HG02884 (cell line): ENCODE measurements around the gene MTHFD1.

Source experiments
- ATAC-seq: cut with Tn5 transposase; IDR thresholded peaks from one replicate; pipeline ENCODE4 v1.9.1; 2021; ENCODE audit warnings: mild to moderate bottlenecking, moderate library complexity; ENCODE audit not compliant: unreplicated experiment

Gene MTHFD1

GRCh38 chr14:64444984-64445845, 57.1 kb downstream of the MTHFD1 start:
- peak; percentile 88 for ATAC-seq

DNA sequence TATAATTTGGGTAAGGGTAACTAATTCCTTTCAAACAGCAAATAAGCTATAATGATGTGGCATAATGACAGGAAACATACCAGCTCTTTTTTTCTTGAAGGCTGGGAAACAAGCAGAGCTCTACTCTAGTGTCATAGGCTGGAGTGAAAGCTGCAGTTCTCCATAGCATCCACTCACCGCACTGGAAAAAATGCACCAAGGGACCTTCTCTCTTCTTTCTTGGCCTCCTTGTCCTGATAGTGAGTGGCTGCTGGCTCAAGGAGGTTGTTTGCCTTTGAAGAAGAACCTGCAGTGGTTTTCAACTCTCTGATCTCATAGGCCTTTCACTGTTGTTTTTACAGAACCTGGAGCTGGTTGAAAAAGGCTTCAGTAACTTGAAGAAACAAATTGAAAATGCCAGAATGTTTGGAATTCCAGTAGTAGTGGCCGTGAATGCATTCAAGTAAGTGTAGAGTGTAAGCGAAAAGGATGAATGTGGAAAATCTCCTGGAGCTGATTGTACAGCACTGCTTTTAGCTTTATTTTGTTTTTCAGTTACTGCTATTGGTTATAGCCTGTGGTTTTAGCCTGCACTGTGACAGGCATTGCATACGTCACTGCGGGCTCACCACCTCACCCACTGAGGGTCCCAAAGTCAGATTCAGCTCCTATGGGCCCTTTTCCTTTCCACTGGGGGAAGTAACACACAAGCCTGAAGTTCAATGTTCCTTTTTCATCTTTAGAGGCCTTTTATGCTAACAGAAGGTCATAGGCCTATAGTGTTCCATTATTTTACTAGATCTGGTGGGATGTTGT, 59.9 kb downstream of the MTHFD1 start:
- no peak for ATAC-seq

DNA sequence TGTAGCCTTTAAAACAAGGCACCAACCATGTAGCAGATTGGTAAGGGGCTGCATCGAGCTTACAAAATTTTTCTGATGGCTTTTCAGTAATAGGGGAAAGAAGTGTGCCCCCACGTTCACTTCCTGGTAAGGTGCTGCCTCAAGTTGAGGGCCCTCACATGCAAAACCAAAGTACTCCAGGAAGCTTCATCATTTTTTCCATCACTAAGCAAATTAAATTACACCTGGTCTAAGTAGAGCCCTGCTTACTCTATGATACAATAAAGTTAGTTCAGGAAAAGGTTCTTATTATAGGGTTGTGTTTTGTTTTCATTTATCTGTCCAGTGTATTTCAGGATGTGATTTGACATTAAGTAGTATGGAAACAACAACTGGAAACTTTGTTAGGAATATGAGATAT, 62.1 kb downstream of the MTHFD1 start:
- no peak for ATAC-seq

DNA sequence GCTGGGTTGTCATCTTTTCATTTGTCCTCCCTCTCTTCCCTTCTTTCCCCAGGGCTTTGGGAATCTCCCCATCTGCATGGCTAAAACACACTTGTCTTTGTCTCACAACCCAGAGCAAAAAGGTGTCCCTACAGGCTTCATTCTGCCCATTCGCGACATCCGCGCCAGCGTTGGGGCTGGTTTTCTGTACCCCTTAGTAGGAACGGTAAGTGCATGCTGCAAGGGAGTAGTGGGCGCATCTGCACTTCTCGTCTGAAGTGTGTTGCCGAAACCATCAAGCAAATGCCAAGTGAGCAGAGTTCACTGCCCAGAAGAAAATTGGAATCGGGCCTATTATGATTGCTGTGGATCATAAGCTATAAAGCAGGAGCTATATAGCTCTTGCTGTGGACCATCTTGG, 66.5 kb downstream of the MTHFD1 start:
- ATAC-seq: no peak

DNA sequence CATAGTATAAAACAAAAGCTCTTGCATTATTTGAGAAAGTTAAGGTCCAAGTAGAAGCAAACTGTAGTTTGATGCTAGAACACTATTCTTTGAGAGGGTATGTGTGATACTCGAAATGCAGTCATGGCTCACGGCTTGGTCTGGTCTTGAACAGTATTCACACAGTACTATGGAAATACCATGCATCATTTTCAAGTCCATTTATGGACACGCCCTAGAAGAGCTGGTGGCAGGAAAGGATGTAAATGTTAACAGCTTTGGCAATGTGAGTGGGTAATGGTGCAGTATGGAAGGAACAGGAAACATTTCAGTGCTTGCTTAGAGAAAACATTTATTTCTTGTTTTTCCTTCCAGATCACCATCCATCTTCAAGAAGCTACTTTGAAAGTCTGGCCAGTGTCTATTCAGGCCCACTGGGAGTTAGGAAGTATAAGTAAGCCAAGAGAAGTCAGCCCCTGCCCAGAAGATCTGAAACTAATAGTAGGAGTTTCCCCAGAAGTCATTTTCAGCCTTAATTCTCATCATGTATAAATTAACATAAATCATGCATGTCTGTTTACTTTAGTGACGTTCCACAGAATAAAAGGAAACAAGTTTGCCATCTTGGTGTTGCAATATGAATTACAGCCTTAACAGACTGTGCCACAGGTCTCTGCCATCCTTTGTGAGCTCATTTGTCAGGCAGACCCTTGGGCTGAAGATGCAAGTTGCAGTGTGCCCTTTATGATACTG, 71.4 kb downstream of the MTHFD1 start:
- no peak for ATAC-seq

DNA sequence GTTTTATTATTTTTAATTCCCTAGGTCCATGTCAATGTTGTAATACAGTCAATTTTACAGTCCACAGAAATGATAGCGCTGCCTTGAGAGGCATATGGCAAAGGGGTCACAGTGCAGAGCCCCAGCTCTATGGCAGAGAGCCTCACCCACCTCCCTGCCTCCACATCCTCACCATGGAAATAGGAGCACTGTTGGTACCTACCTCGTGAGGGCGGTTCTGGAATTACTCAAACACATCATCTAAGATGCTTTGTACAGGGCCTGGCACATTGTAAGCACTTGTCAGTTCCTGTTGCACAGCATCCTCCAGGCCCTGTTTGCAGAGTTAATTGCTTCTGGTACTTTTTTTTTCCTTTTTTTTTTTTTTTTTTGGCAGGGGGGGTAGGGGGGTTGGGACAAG, 73.1 kb downstream of the MTHFD1 start:
- ATAC-seq: no peak

GRCh38 chr14:64463195-64463594, 75.0 kb downstream of the MTHFD1 start:
- no peak for ATAC-seq

GRCh38 chr14:64463873-64464272, 75.7 kb downstream of the MTHFD1 start:
- no peak for ATAC-seq

- no peak for ATAC-seq
Observed at GRCh38 chr14:64464651-64465050, 76.5 kb downstream of the MTHFD1 start.

GRCh38 chr14:64465191-64465822, 77.2 kb downstream of the MTHFD1 start, which contains the start of gene AKAP5:
Gene AKAP5, plus strand, starts transcription at chr14:64465499. Its CDS starts 2,896 bp downstream, at chr14:64468395.
- peak; percentile 44 for ATAC-seq

DNA sequence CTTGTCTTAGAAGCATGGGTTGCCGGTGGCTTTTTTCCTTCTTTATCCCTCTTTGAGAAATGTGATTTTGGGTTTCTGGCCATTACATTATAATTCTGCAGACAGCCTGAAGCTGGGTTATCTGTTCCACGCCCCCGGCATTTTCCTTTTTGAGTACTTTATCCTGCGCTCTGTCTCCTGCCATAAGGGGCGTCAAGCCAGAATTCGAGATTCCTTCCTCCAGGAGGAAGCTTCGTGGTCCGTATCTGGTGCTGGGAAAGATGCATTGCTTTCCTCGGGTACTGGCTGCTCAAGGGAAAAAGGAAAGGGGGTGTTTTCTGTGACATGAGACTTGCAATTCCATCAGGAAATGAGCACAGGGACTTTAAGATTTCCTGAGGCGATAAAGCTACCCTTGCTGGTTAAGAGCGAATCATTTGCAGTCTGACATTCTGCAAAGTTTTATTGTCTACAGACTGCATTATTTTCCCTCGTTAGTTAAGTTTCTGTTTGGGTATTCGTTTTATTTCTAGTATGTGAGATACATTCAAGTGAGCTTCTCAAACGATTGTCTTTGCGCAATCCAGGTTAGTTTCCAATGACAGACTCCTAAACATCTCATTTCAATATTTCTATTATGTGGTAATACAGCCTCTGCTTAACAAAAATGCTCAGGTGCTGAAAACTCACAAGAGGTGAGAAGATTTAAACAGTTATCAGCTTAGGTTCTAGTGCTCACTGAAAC, 77.8 kb downstream of the MTHFD1 start:
- no peak for ATAC-seq

GRCh38 chr14:64467101-64467500, 78.9 kb downstream of the MTHFD1 start:
- no peak for ATAC-seq

- ATAC-seq: no peak
Observed at GRCh38 chr14:64467566-64467965, 79.4 kb downstream of the MTHFD1 start.

- no peak for ATAC-seq
Observed at GRCh38 chr14:64468451-64468850, 80.3 kb downstream of the MTHFD1 start.

- no peak for ATAC-seq
Observed at GRCh38 chr14:64474041-64474440, 85.9 kb downstream of the MTHFD1 start.

DNA sequence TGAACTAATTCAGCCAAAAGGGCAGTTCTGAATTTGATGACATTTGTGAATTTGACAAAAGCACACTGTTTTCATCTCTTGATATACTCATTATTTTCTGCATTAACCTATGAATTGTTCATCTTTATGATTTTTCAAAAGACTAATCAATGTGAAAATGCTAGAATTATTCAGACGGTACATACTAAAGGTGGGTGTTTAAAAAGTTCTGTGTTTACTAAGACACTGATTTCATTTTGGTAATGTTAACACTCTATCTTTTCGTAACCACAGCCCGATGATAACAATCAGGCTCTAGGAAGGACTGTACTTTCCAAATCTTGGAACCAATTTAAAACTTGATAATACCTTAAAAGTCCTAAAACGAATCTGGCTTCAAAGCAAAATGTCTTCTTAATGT, 86.5 kb downstream of the MTHFD1 start:
- no peak for ATAC-seq

GRCh38 chr14:64475585-64476273, 87.6 kb downstream of the MTHFD1 start:
- no peak for ATAC-seq

GRCh38 chr14:64476438-64476837, 88.3 kb downstream of the MTHFD1 start:
- ATAC-seq: no peak

GRCh38 chr14:64478634-64479250, 90.6 kb downstream of the MTHFD1 start:
- ATAC-seq: no peak
